Iris pigment epithelial cell (primary cell): Measurements from ENCODE around the gene HS1BP3.

Experiments used
- DNase-seq: peaks from one replicate; pipeline ENCODE4 v3.0.0-alpha.2; 2011; ENCODE audit warnings: low read depth

Gene HS1BP3

DNA sequence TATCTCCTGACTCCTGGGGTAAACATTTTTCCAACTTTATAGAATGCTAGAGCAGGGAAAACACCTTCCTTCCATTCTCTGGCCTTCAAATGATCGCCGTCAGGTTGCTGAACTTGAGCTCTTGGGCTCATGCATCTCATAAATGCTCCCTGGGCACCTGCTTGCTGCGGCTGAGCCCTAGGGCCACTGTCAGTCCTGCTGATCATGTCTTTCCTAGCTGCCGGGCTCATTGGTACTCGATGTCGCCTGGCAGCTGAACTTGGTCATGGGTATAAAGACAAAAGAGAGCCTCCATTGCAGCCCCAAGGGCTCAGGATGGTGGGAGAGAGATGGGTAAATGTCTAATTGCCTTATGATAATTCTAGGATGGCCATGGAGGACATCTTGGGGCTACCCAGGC is 80.6 kb downstream of the HS1BP3 start:
- DNase-seq, result no peak

DNA sequence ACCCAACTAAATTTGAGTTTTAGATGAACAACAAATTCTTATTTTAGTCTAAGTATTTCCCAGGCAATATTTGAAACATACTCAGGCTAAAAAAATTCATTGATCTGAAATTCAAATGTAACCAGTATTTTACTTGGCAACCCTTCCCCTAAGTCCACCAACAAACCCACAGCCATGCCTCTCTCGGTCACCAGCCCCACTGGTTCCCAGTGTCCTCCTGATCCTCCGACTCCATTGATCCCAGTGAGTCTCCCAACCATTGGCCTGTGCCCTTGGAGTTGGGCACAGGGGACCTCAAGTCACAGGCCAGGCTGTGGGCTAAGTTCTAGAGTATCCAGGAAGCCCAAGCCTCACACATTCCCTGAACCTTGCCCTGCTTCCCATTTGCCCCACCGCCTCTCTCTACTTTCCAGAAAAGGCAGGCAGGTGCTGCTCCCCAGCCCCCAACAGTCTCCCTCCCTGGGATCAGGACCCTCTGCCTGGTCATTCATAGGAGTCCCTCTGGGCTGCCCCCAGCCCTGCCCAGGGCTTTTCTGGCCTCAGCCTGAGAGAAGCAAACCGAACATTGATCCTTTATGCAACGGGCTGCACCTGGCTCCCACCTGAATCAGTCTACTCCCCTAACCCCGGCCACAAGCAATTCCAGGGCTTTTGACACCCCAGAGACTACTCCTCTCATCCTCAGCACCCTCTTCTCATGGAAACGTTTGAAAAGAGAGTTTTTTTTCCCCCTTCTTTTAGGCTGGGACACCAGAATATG is 81.3 kb downstream of the HS1BP3 start:
- no peak for DNase-seq

DNA sequence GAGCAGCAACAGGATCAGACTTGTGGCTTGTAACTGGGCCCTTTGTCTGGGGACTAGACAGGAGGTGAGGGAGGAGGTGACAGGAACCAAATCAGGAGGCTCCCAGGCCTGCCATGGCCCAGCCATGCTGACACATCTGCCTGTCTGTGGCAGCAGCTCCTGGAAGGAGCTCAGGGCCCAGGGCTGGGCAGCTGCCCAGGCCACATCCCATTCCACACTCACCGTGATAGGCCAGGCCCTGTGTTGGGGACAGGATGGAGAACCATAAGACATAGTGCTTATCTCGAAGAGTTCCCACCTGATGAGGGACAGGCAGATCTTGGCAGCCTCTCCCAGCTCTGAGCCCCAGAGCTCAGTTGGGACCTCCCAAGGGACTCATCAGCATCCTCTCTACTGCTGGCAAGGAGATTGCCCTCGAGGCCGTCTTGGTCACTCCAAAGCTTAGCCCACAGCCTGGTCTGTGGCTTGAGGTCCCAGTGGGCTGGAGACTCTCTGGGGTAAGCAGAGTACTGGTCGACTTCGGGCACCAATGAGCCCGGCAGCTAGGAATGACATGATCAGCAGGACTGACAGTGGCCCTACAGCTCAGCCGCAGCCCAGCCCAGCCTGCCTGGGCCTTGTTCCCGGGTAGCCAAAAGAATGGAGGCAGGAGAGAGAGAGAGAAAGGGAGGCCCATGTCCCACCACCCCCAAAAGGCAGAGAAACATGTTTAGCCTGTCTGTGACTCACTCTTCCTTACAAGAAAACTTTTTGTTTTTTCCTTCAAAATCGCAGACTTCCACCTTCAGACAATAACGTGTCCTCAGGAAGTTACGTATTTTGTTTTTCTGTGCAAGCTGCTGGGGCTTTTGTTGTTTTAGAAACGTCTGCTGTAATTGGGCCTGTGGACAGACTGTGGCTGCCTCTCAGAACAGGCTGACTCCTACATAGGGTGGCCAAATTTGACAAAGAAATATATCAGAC is 82.1 kb downstream of the HS1BP3 start:
- peak; percentile 86 for DNase-seq

DNA sequence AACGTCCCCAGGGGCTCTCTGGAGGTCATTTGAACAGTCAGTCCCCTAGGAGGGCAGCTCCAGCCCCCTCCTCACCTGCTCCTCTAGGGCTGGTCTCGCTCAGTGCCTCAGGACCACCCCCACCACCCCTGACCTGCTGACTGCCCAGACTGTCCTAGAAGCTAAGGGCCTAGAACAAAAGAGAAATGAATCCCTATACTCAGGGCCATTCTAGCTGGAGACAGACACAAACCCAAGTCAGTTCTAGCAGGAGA is 83.0 kb downstream of the HS1BP3 start:
- no peak for DNase-seq
